ENCODE measurements around the gene SLC7A8.

GRCh38 chr14:23168246-23168645 lies 15.2 kb downstream of the SLC7A8 start:
- no peak for TF ChIP-seq POLR2A (IDR thresholded peaks at IDR 0.05; ENCODE audit: low read length)
- TF ChIP-seq GATA1 (IDR thresholded peaks at IDR 0.05; ENCODE audit: low read depth, low read length) = no peak
